Calu3 (cell line): ENCODE results near the gene RSPO4. TPM values are rescaled to one million over a fixed set of nuclear protein-coding genes. Genes with fewer than 3 reads are reported as not detected.
"Not testable (repeated sequence)": the region's sequence is repeated elsewhere in the genome, so short reads cannot be mapped to it uniquely, and the experiment has no call there.

Experiments
- BruUV-seq: library from RNA; stranded (reverse); fragments of 400-500 nt; replicated peaks from 2 replicates; lab custom pipeline; 2021; lab: Mats Ljungman, UMichigan
- CTCF ChIA-PET: fragments of 300-600 bp; sonication (Branson Sonifier 250); formaldehyde crosslinking; loops from one replicate; lab custom pipeline; 2022; ENCODE audit warnings: antibody characterized with exemption; lab: Charles Lee
- DNase-seq: peaks from one replicate; pipeline ENCODE4 v3.0.0; 2022
- H3K27ac Mint-ChIP-seq: one replicate; pipeline ENCODE4 v1.8.0; 2022; ENCODE audit warnings: mixed read lengths; ENCODE audit not compliant: unreplicated experiment
- H3K27me3 Mint-ChIP-seq: one replicate; pipeline ENCODE4 v1.8.0; 2022; ENCODE audit warnings: mixed read lengths; ENCODE audit not compliant: unreplicated experiment
- H3K36me3 Mint-ChIP-seq: one replicate; pipeline ENCODE4 v1.8.0; 2022; ENCODE audit warnings: mild to moderate bottlenecking, moderate library complexity, mixed read lengths; ENCODE audit not compliant: insufficient read depth, unreplicated experiment
- H3K4me1 Mint-ChIP-seq: one replicate; pipeline ENCODE4 v1.8.0; 2022; ENCODE audit warnings: mild to moderate bottlenecking, low read depth, mixed read lengths; ENCODE audit not compliant: unreplicated experiment
- H3K4me3 Mint-ChIP-seq: one replicate; pipeline ENCODE4 v1.8.0; 2022; ENCODE audit warnings: mild to moderate bottlenecking, low read depth, moderate library complexity, mixed read lengths; ENCODE audit not compliant: unreplicated experiment
- H3K9me3 Mint-ChIP-seq: one replicate; pipeline ENCODE4 v1.8.0; 2022; ENCODE audit warnings: low read depth, mixed read lengths; ENCODE audit not compliant: unreplicated experiment
- CTCF ChIP-seq: fragments of 200-600 bp; IDR thresholded peaks from one replicate; pipeline ENCODE4 v1.8.0; 2022; ENCODE audit warnings: antibody characterized with exemption; ENCODE audit not compliant: unreplicated experiment
- intact Hi-C: fragments of 100-400 bp; cut with micrococcal nuclease; formaldehyde crosslinking; loops from one replicate; pipeline ENCODE4 v1.10.0; 2022; ENCODE audit not compliant: unreplicated experiment
- total RNA-seq: library from RNA; stranded (reverse); gene quantifications from 2 replicates; pipeline ENCODE4 v1.2.3, GENCODE V29; 2022

Gene RSPO4
- total RNA-seq, 1 experiment from 2014 or later: not detected

- H3K9me3 Mint-ChIP-seq: no peaks in the 10 kb centered on the region
- CTCF ChIA-PET: no interaction called here
- H3K4me1 Mint-ChIP-seq: no peaks in the 10 kb centered on the region
- DNase-seq: no peak
- BruUV-seq: no TSS peak
- H3K36me3 Mint-ChIP-seq: no peaks in the 10 kb centered on the region
- peaks cover 25% of the 10 kb centered on the region for H3K27me3 Mint-ChIP-seq
- no peak overlapping the region for H3K27ac Mint-ChIP-seq
- TF ChIP-seq CTCF: no peak
- no peak overlapping the region for H3K4me3 Mint-ChIP-seq
- intact Hi-C loops: no loop called here
Observed at GRCh38 chr20:1033751-1034414, 31.8 kb upstream of the RSPO4 start.

- CTCF ChIA-PET: no interaction called here
- no peak for TF ChIP-seq CTCF
- no peak for DNase-seq
- BruUV-seq: no TSS peak
- H3K27me3 Mint-ChIP-seq: peaks cover 24% of the 10 kb centered on the region
- H3K9me3 Mint-ChIP-seq: no peaks in the 10 kb centered on the region
- H3K27ac Mint-ChIP-seq: no peak overlapping the region
- H3K4me1 Mint-ChIP-seq: no peaks in the 10 kb centered on the region
- intact Hi-C loops: no loop called here
- H3K36me3 Mint-ChIP-seq: no peaks in the 10 kb centered on the region
- H3K4me3 Mint-ChIP-seq: no peak overlapping the region
Observed at GRCh38 chr20:1029980-1030379, 27.9 kb upstream of the RSPO4 start.

- DNase-seq, H3K9me3 Mint-ChIP-seq, H3K27ac Mint-ChIP-seq, H3K4me3 Mint-ChIP-seq, H3K4me1 Mint-ChIP-seq, BruUV-seq, H3K36me3 Mint-ChIP-seq, intact Hi-C loops, CTCF ChIA-PET: not testable (repeated sequence)
- H3K27me3 Mint-ChIP-seq: peaks cover 55% of the 10 kb centered on the region
Observed at GRCh38 chr20:1026214-1026613, 24.1 kb upstream of the RSPO4 start.

GRCh38 chr20:1022871-1023270 is 20.8 kb upstream of the RSPO4 start:
- CTCF ChIA-PET: no interaction called here
- no peak for TF ChIP-seq CTCF
- Mint-ChIP-seq H3K27me3 (peaks cover 59% of the 10 kb centered on the region), H3K36me3 (no peaks in the 10 kb centered on the region), H3K4me1 (no peaks in the 10 kb centered on the region), H3K9me3 (no peaks in the 10 kb centered on the region), H3K27ac (no peak overlapping the region), H3K4me3 (no peak overlapping the region)
- intact Hi-C loops: no loop called here
- no TSS peak for BruUV-seq
- no peak for DNase-seq

- no peaks in the 10 kb centered on the region for H3K9me3 Mint-ChIP-seq
- no peak overlapping the region for H3K4me3 Mint-ChIP-seq
- BruUV-seq: no TSS peak
- TF ChIP-seq CTCF: no peak
- no peaks in the 10 kb centered on the region for H3K4me1 Mint-ChIP-seq
- H3K27me3 Mint-ChIP-seq: peaks cover 81% of the 10 kb centered on the region
- CTCF ChIA-PET: no interaction called here
- no peak for DNase-seq
- no peak overlapping the region for H3K27ac Mint-ChIP-seq
- no peaks in the 10 kb centered on the region for H3K36me3 Mint-ChIP-seq
- intact Hi-C loops: no loop called here
Observed at GRCh38 chr20:1020614-1021013, 18.5 kb upstream of the RSPO4 start.
